Peyer's patch (tissue), 4 donors: Measurements from ENCODE around the gene UCMA. TPM values are rescaled to one million over a fixed set of nuclear protein-coding genes. Genes with fewer than 3 reads are reported as not detected.
"Not testable (repeated sequence)": the region's sequence is repeated elsewhere in the genome, so short reads cannot be mapped to it uniquely, and the experiment has no call there.

Source experiments
- DNase-seq, 3 donors: peaks; one replicate each; pipeline ENCODE4 v3.0.0-alpha.2; 2017 to 2019
- H3K27ac ChIP-seq, 4 donors: fragments of 200-600 bp; sonication (generic); one replicate each; pipeline ENCODE4 v1.5.1; 2016 to 2019
- H3K27me3 ChIP-seq, 2 donors: fragments of 200-600 bp; sonication (generic); one replicate each; pipeline ENCODE4 v1.5.1; 2019
- H3K36me3 ChIP-seq, 3 donors: fragments of 200-600 bp; sonication (generic); one replicate each; pipeline ENCODE4 v1.5.1; 2016 to 2019
- H3K4me1 ChIP-seq, 4 donors: fragments of 200-600 bp; sonication (generic); one replicate each; pipeline ENCODE4 v1.5.1; 2016 to 2019
- H3K4me3 ChIP-seq, 4 donors: fragments of 200-600 bp; sonication (generic); 1 replicate in 3 of 4; 2 replicates in 1 of 4; pipeline ENCODE4 v1.5.1; 2016 to 2019; ENCODE audit warnings: mild to moderate bottlenecking in 1 of 4
- H3K9me3 ChIP-seq, 4 donors: fragments of 200-600 bp; sonication (generic); one replicate each; pipeline ENCODE4 v1.5.1; 2016 to 2019; ENCODE audit warnings: mild to moderate bottlenecking in 1 of 4
- POLR2A ChIP-seq, 2 donors: fragments of 450-650 bp; IDR thresholded peaks; one replicate each; pipeline ENCODE4 v1.5.1; 2017; ENCODE audit warnings: antibody characterized with exemption in 2 of 2, mild to moderate bottlenecking in 2 of 2, moderate library complexity in 2 of 2
- total RNA-seq, 4 donors: library from RNA; depleted of rRNA; stranded (reverse); fragments of >200 nt; gene quantifications; one replicate each; pipeline ENCODE4 v1.1.0, GENCODE V29; 2016
- TF ChIP-seq, protein P1 (sequence below), 6 experiments: fragments of 450-650 bp in 4 of 6; fragments of 200-600 bp in 2 of 6; sonication (generic) in 1 of 6; IDR thresholded peaks; one replicate each; pipeline ENCODE4 v1.5.1; 2017 to 2019; ENCODE audit warnings: antibody characterized with exemption in 6 of 6, mild to moderate bottlenecking in 3 of 6, moderate library complexity in 1 of 6

UCMA gene
- total RNA-seq, 4 donors from 2014 or later = not detected

DNA sequence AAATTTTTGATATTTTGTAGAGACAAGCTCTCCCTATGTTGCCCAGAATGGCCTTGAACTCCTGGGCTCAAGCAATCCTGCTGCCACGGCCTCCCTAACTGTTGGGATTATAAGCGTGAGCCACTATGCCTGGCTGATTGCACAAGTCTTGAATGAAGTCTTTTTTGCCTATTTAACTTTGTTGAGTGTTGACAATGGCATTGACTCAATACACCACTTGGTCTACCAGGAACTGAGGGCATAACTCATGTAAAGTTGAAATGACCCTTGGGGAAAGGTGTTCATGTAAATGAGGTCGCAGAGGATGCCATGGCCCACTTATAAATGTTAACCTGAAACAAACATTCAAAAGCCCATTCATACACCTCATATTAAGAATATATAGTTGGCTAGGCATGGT, 7.4 kb upstream of the UCMA start:
- DNase-seq = no peak
- Histone ChIP-seq H3K36me3 (no peaks in the 10 kb centered on the region), H3K4me1 (no peaks in the 10 kb centered on the region), H3K9me3 (no peaks in the 10 kb centered on the region), H3K27ac (no peak overlapping the region), H3K4me3 (no peak overlapping the region), H3K27me3 (no peaks in the 10 kb centered on the region)
- no peak for TF ChIP-seq POLR2A (IDR thresholded peaks at IDR 0.05)
- TF ChIP-seq, protein P1, sequence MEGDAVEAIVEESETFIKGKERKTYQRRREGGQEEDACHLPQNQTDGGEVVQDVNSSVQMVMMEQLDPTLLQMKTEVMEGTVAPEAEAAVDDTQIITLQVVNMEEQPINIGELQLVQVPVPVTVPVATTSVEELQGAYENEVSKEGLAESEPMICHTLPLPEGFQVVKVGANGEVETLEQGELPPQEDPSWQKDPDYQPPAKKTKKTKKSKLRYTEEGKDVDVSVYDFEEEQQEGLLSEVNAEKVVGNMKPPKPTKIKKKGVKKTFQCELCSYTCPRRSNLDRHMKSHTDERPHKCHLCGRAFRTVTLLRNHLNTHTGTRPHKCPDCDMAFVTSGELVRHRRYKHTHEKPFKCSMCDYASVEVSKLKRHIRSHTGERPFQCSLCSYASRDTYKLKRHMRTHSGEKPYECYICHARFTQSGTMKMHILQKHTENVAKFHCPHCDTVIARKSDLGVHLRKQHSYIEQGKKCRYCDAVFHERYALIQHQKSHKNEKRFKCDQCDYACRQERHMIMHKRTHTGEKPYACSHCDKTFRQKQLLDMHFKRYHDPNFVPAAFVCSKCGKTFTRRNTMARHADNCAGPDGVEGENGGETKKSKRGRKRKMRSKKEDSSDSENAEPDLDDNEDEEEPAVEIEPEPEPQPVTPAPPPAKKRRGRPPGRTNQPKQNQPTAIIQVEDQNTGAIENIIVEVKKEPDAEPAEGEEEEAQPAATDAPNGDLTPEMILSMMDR (IDR thresholded peaks at IDR 0.05) = no peak

- no peak for DNase-seq
- TF ChIP-seq, protein P1 (IDR thresholded peaks at IDR 0.05) = no peak
- no peak for TF ChIP-seq POLR2A (IDR thresholded peaks at IDR 0.05)
These were observed 5.7 kb upstream of the UCMA start for GRCh38 chr10:13239923-13240322.

DNA sequence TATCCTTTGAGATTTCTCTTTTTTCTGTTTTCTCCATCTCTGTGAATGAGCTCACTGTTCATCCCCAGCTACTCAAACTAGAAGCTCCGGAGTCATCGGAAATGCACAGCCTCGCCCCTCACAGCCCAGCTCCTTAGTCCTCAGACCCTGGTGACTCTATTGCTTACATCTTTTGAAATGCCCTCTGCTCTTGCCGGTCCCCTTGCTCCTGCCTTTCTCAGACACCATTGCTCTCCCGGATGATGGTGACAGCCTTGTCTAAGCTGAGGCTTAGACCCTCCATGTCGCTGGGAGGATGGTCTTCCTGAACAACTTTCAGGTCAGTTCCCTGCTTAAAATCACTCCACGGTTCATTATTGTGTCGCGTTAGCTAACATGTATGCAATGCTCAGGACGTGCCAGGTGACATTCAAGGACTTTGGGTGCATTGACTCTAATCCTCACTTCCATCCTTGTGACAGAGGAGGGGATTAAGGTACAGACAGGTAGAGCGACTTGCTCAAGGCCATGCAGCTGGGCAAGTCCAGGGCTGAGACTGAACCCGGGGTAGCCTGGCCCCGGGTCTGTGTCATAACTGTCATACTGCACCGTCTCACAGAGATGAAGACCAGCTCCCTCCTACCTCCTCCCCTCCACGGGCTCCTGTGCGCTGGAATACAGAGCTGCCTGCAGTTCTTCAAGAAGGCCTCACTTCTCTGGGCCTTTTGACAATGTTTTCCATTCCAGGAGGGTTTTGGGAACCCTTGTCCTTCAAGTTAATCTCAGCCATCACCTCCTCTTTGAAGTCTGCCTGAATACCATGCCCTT, 4.3 kb upstream of the UCMA start:
- peak in 1 of 3 donors; percentile 42 for DNase-seq
- Histone ChIP-seq H3K9me3 (no peaks in the 10 kb centered on the region), H3K4me3 (no peak overlapping the region), H3K27me3 (no peaks in the 10 kb centered on the region), H3K27ac (no peak overlapping the region), H3K4me1 (no peaks in the 10 kb centered on the region), H3K36me3 (no peaks in the 10 kb centered on the region)
- TF ChIP-seq POLR2A (IDR thresholded peaks at IDR 0.05) = no peak
- TF ChIP-seq, protein P1 (IDR thresholded peaks at IDR 0.05) = no peak

More at GRCh38 chr10:13239923-13240322, 5.7 kb upstream of the UCMA start:
- Histone ChIP-seq H3K27ac (no peak overlapping the region), H3K4me3 (no peak overlapping the region), H3K36me3 (no peaks in the 10 kb centered on the region), H3K9me3 (no peaks in the 10 kb centered on the region), H3K27me3 (no peaks in the 10 kb centered on the region), H3K4me1 (no peaks in the 10 kb centered on the region)

DNA sequence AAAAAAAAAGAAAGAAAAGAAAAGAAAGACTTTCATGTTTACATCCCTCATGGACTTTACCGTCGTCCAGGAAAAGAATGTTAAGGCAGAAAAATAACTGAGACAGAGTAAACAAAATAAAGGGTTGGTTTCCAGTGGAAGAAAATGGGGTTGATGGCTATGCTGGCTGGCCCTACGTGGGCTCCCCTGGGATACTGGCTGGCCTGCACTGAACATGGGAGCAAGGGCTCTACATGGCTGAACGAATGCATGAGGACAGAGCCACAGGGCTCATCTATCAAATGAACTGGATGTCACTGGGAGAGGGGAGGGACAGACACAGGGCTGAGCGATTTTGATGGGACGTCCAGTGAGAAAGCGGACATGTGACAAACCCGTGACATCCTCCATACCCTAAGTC, 2.5 kb upstream of the UCMA start:
- Histone ChIP-seq H3K27me3 (no peaks in the 10 kb centered on the region), H3K9me3 (no peaks in the 10 kb centered on the region), H3K4me3 (no peak overlapping the region), H3K36me3 (no peaks in the 10 kb centered on the region), H3K27ac (no peak overlapping the region), H3K4me1 (no peaks in the 10 kb centered on the region)
- peak in 1 of 3 donors; percentile 6 for DNase-seq
- TF ChIP-seq, protein P1 (IDR thresholded peaks at IDR 0.05) = no peak
- TF ChIP-seq POLR2A (IDR thresholded peaks at IDR 0.05) = no peak

DNA sequence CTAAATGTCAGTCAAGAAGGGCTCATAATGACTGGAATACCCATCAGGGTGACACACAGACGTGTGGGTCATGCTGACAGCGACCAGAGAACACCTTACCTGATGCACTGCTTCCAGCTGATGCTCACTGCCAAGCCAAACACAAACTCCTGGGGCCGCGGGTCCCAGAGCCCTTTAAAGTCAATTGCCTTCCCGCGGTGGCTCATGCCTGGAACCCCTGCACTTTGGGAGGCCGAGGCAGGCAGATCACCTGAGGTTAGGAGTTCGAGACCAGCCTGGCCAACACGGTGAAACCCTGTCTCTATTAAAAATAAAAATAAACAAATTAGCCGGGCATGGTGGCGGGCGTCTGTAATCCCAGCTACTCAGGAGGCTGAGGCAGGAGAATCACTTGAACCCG, 562 bp upstream of the UCMA start:
- not testable (repeated sequence) for H3K27ac ChIP-seq, H3K36me3 ChIP-seq, H3K9me3 ChIP-seq, H3K27me3 ChIP-seq, H3K4me1 ChIP-seq, H3K4me3 ChIP-seq
- peak in 1 of 3 donors; percentile 34 for DNase-seq

DNA sequence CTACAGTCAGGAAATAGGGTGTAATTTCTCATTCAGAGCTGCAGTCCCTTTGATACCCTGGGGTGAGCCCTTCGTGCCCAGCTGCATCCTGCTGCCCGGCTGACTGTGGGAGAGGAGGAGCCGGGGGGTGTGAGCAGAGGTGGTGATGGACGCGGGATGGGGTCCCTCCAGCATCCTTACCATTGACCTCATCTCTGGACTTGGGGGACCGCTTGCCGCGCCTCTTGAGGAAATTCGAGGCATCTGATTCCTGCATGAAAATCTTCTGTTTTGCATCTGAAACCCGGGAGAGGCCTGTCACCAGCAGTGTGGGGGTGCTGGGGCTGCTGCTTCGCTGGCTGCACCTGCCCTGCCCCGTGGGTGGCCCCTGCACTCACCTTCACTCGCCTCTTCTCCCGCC, 816 bp downstream of the UCMA start:
- H3K4me3 ChIP-seq = no peak overlapping the region
- H3K4me1 ChIP-seq = no peaks in the 10 kb centered on the region
- TF ChIP-seq, protein P1 (IDR thresholded peaks at IDR 0.05) = no peak
- TF ChIP-seq POLR2A (IDR thresholded peaks at IDR 0.05) = no peak
- no peaks in the 10 kb centered on the region for H3K27me3 ChIP-seq
- peak in 1 of 3 donors; percentile 24 for DNase-seq
- no peak overlapping the region for H3K27ac ChIP-seq
- no peaks in the 10 kb centered on the region for H3K9me3 ChIP-seq
- H3K36me3 ChIP-seq = no peaks in the 10 kb centered on the region
